HepG2 (cell line): ENCODE data around the gene LMBRD2. TPM values are rescaled to one million over a fixed set of nuclear protein-coding genes. Genes with fewer than 3 reads are reported as not detected.

Experiments
- GLMP ChIP-seq: sonication (generic); formaldehyde crosslinking; IDR thresholded peaks from 2 replicates; pipeline ENCODE4 v1.9.0; 2021; ENCODE audit warnings: missing genetic modification reagents, mild to moderate bottlenecking, borderline replicate concordance
- HIC2 ChIP-seq: sonication (generic); formaldehyde crosslinking; IDR thresholded peaks from 2 replicates; pipeline ENCODE4 v1.9.0; 2022; ENCODE audit warnings: low read depth, missing genetic modification reagents
- HNF1A ChIP-seq, 2 experiments: sonication (generic) in 1 of 2; formaldehyde crosslinking in 1 of 2; IDR thresholded peaks; 2 replicates each; pipeline versions ENCODE4 v1.4.0 to v1.6.1; 2016 to 2020; ENCODE audit warnings: borderline replicate concordance in 1 of 2, low read depth in 1 of 2, mild to moderate bottlenecking in 1 of 2, missing genetic modification reagents in 1 of 2
- JARID2 ChIP-seq: sonication (generic); formaldehyde crosslinking; IDR thresholded peaks from 2 replicates; pipeline ENCODE4 v1.8.1; 2023; ENCODE audit warnings: missing genetic modification reagents, inconsistent platforms; ENCODE audit not compliant: insufficient replicate concordance
- KAT2B ChIP-seq: fragments of 150-350 bp; IDR thresholded peaks from 2 replicates; pipeline ENCODE4 v1.6.1; 2014; ENCODE audit warnings: low read depth, low read length, borderline replicate concordance
- MBNL3 ChIP-seq: fragments of 250-450 bp; sonication (Bioruptor Pico); conservative IDR thresholded peaks from 2 replicates; pipeline ENCODE4 v1.8.0; 2022; ENCODE audit warnings: mild to moderate bottlenecking, inconsistent platforms
- MYNN ChIP-seq: sonication (generic); formaldehyde crosslinking; IDR thresholded peaks from 2 replicates; pipeline ENCODE4 v1.4.0; 2020; ENCODE audit warnings: mild to moderate bottlenecking, low read depth, missing genetic modification reagents
- NR3C1 ChIP-seq: sonication (generic); formaldehyde crosslinking; IDR thresholded peaks from 2 replicates; pipeline ENCODE4 v1.4.0; 2020; ENCODE audit warnings: missing genetic modification reagents
- PHF20 ChIP-seq: sonication (generic); formaldehyde crosslinking; IDR thresholded peaks from 2 replicates; pipeline ENCODE4 v1.5.0; 2020; ENCODE audit warnings: mild to moderate bottlenecking, missing genetic modification reagents
- TARDBP ChIP-seq: sonication (generic); formaldehyde crosslinking; IDR thresholded peaks from 2 replicates; pipeline ENCODE4 v1.8.0; 2022; ENCODE audit warnings: mild to moderate bottlenecking, missing genetic modification reagents
- ZNF281 ChIP-seq: sonication (generic); formaldehyde crosslinking; IDR thresholded peaks from 2 replicates; pipeline ENCODE4 v1.4.0; 2020; ENCODE audit warnings: missing genetic modification reagents, borderline replicate concordance
- ZNF512B ChIP-seq: sonication (generic); formaldehyde crosslinking; IDR thresholded peaks from 2 replicates; pipeline ENCODE4 v1.5.1; 2020; ENCODE audit warnings: missing genetic modification reagents, mild to moderate bottlenecking, borderline replicate concordance
- ZNF572 ChIP-seq: sonication (generic); formaldehyde crosslinking; IDR thresholded peaks from 2 replicates; pipeline ENCODE4 v1.5.1; 2020; ENCODE audit warnings: mild to moderate bottlenecking, missing genetic modification reagents
- polyA plus RNA-seq, 8 experiments: library from polyadenylated mRNA; depleted of rRNA in 3 of 8; stranded (reverse) in 7 of 8; unstranded in 1 of 8; fragments of >200 nt; fragmentation: Illumina TruSeq in 4 of 8; extraction: Trizol in 4 of 8; gene quantifications; 2 replicates each; pipeline versions ENCODE4 v1.2.1 to v1.2.3, GENCODE V29; 2011 to 2016; ENCODE audit warnings: low read depth in 4 of 8, missing spikeins in 1 of 8, mixed read lengths in 1 of 8; ENCODE audit not compliant: insufficient read depth in 1 of 8
- total RNA-seq, 5 experiments: library from RNA; depleted of rRNA; stranded (reverse); fragments of >200 nt; fragmentation: Illumina TruSeq; extraction: Trizol; gene quantifications; 2 replicates each; pipeline ENCODE4 v1.2.3, GENCODE V29; 2016; ENCODE audit warnings: low read depth in 1 of 5

The LMBRD2 gene
- total and polyA plus RNA-seq, 2 of the 13 experiments (the other 11 are each of a cell fraction or from before 2014, with no cell fraction given), result 2.0 to 4.7 TPM

- no peak for TF ChIP-seq ZNF512B (CRISPR knock-in tag)
- TF ChIP-seq GLMP (CRISPR knock-in tag), result no peak
- no peak for TF ChIP-seq JARID2
- TF ChIP-seq MBNL3, result no peak
- TF ChIP-seq TARDBP (CRISPR knock-in tag), result peak; percentile 84
- 0 out of 2 replicates have a peak, but pooled peaks have one; percentile 24 for TF ChIP-seq HNF1A (IDR thresholded peaks at IDR 0.05; ENCODE audit: low read depth)
- TF ChIP-seq HNF1A (CRISPR knock-in tag; IDR thresholded peaks at IDR 0.05; ENCODE audit: borderline replicate concordance), result peak; percentile 44; the same call in 1 of the 2 replicates
- TF ChIP-seq ZNF281 (CRISPR knock-in tag), result peak; percentile 9; the same call in 1 of the 2 replicates
- TF ChIP-seq ZNF572, result 0 out of 2 replicates have a peak, but pooled peaks have one; percentile 47
- TF ChIP-seq KAT2B, result no peak
- no peak for TF ChIP-seq MYNN
- no peak for TF ChIP-seq NR3C1 (CRISPR knock-in tag)
- TF ChIP-seq HIC2 (CRISPR knock-in tag), result no peak; the same call in 1 of the 2 replicates
- TF ChIP-seq PHF20, result peak; percentile 78
Measured at GRCh38 chr5:36151434-36152323, at the start of gene LMBRD2, which contains the start of gene SKP2 (continued).
